HepG2 (cell line): ENCODE results near the gene LAG3. TPM values are rescaled to one million over a fixed set of nuclear protein-coding genes. Genes with fewer than 3 reads are reported as not detected.

Experiments used
- CBX2 ChIP-seq, 2 experiments: fragments of 200-600 bp in 1 of 2; sonication (generic); formaldehyde crosslinking in 1 of 2; IDR thresholded peaks; 2 replicates each; pipeline versions ENCODE4 v1.7.0 to v1.8.1; 2018 to 2022; ENCODE audit warnings: low read depth in 2 of 2, low read length in 1 of 2, mild to moderate bottlenecking in 1 of 2, missing genetic modification reagents in 1 of 2
- GATAD2A ChIP-seq: IDR thresholded peaks from 2 replicates; pipeline ENCODE4 v1.6.1; 2016
- HHEX ChIP-seq: IDR thresholded peaks from 2 replicates; pipeline ENCODE4 v1.6.1; 2016; ENCODE audit warnings: control low read depth
- KDM3A ChIP-seq: IDR thresholded peaks from 2 replicates; pipeline ENCODE4 v1.6.1; 2018; ENCODE audit warnings: low read depth, missing compliant biosample characterization
- MYNN ChIP-seq: sonication (generic); formaldehyde crosslinking; IDR thresholded peaks from 2 replicates; pipeline ENCODE4 v1.4.0; 2020; ENCODE audit warnings: mild to moderate bottlenecking, low read depth, missing genetic modification reagents
- NFE2L1 ChIP-seq: sonication (generic); formaldehyde crosslinking; IDR thresholded peaks from 2 replicates; pipeline ENCODE4 v1.4.0; 2020; ENCODE audit warnings: missing genetic modification reagents, mild to moderate bottlenecking, borderline replicate concordance
- NFE2L2 ChIP-seq: fragments of 150-350 bp; IDR thresholded peaks from 2 replicates; pipeline ENCODE4 v1.6.1; 2014; ENCODE audit warnings: low read length
- PCBP2 ChIP-seq: fragments of 200-400 bp; formaldehyde crosslinking; optimal IDR thresholded peaks from 2 replicates; pipeline ENCODE3; 2018; ENCODE audit warnings: low read length, low read depth; ENCODE audit not compliant: poor library complexity, severe bottlenecking
- RBM22 ChIP-seq: fragments of 200-400 bp; formaldehyde crosslinking; optimal IDR thresholded peaks from 2 replicates; pipeline ENCODE3; 2017; ENCODE audit warnings: mild to moderate bottlenecking, low read length, moderate library complexity
- RFX3 ChIP-seq: IDR thresholded peaks from 2 replicates; pipeline ENCODE4 v1.6.1; 2016; ENCODE audit warnings: missing biosample characterization, missing genetic modification reagents
- RXRA ChIP-seq: sonication (generic); formaldehyde crosslinking; IDR thresholded peaks from 2 replicates; pipeline ENCODE4 v1.5.1; 2020; ENCODE audit warnings: missing genetic modification reagents
- ZFP36L2 ChIP-seq: sonication (generic); formaldehyde crosslinking; IDR thresholded peaks from 2 replicates; pipeline ENCODE4 v1.4.0; 2020; ENCODE audit warnings: missing genetic modification reagents
- ZNF101 ChIP-seq: sonication (generic); formaldehyde crosslinking; IDR thresholded peaks from 2 replicates; pipeline ENCODE4 v1.4.0; 2020; ENCODE audit warnings: mild to moderate bottlenecking, low read depth, missing genetic modification reagents, borderline replicate concordance
- ZNF17 ChIP-seq: sonication (generic); formaldehyde crosslinking; IDR thresholded peaks from 2 replicates; pipeline ENCODE4 v1.5.0; 2020; ENCODE audit warnings: mild to moderate bottlenecking, missing genetic modification reagents
- ZNF180 ChIP-seq: sonication (generic); formaldehyde crosslinking; IDR thresholded peaks from 2 replicates; pipeline ENCODE4 v1.4.0; 2020; ENCODE audit warnings: low read depth, missing genetic modification reagents, borderline replicate concordance
- ZNF382 ChIP-seq: sonication (generic); formaldehyde crosslinking; IDR thresholded peaks from 2 replicates; pipeline ENCODE4 v1.5.0; 2020; ENCODE audit warnings: missing genetic modification reagents, mild to moderate bottlenecking, borderline replicate concordance
- ZNF747 ChIP-seq: sonication (generic); formaldehyde crosslinking; IDR thresholded peaks from 2 replicates; pipeline ENCODE4 v1.8.1; 2023; ENCODE audit warnings: missing genetic modification reagents, mild to moderate bottlenecking, borderline replicate concordance
- ZNF790 ChIP-seq: sonication (generic); formaldehyde crosslinking; IDR thresholded peaks from 2 replicates; pipeline ENCODE4 v1.8.0; 2022; ENCODE audit warnings: missing genetic modification reagents, mild to moderate bottlenecking, borderline replicate concordance
- polyA plus RNA-seq, 8 experiments: library from polyadenylated mRNA; depleted of rRNA in 3 of 8; stranded (reverse) in 7 of 8; unstranded in 1 of 8; fragments of >200 nt; fragmentation: Illumina TruSeq in 4 of 8; extraction: Trizol in 4 of 8; gene quantifications; 2 replicates each; pipeline versions ENCODE4 v1.2.1 to v1.2.3, GENCODE V29; 2011 to 2016; ENCODE audit warnings: low read depth in 4 of 8, missing spikeins in 1 of 8, mixed read lengths in 1 of 8; ENCODE audit not compliant: insufficient read depth in 1 of 8
- total RNA-seq, 5 experiments: library from RNA; depleted of rRNA; stranded (reverse); fragments of >200 nt; fragmentation: Illumina TruSeq; extraction: Trizol; gene quantifications; 2 replicates each; pipeline ENCODE4 v1.2.3, GENCODE V29; 2016; ENCODE audit warnings: low read depth in 1 of 5
- TF ChIP-seq, protein P1 (sequence below): sonication (generic); formaldehyde crosslinking; conservative IDR thresholded peaks from 2 replicates; pipeline ENCODE4 v1.8.0; 2022; ENCODE audit warnings: low read depth, missing genetic modification reagents
- TF ChIP-seq, protein P2 (sequence below): sonication (generic); formaldehyde crosslinking; IDR thresholded peaks from 2 replicates; pipeline ENCODE4 v1.5.0; 2020; ENCODE audit warnings: mild to moderate bottlenecking, missing genetic modification reagents
- TF ChIP-seq, protein P3 (sequence below): sonication (generic); formaldehyde crosslinking; IDR thresholded peaks from 2 replicates; pipeline ENCODE4 v1.8.1; 2022; ENCODE audit warnings: mild to moderate bottlenecking, missing genetic modification reagents
- TF ChIP-seq, protein P4 (sequence below): sonication (generic); formaldehyde crosslinking; IDR thresholded peaks from 2 replicates; pipeline ENCODE4 v1.4.0; 2020; ENCODE audit warnings: mild to moderate bottlenecking, missing genetic modification reagents, borderline replicate concordance

Gene LAG3
- total and polyA plus RNA-seq, 2 of the 13 experiments (the other 11 are each of a cell fraction or from before 2014, with no cell fraction given) = 0.11 to 0.26 TPM

DNA sequence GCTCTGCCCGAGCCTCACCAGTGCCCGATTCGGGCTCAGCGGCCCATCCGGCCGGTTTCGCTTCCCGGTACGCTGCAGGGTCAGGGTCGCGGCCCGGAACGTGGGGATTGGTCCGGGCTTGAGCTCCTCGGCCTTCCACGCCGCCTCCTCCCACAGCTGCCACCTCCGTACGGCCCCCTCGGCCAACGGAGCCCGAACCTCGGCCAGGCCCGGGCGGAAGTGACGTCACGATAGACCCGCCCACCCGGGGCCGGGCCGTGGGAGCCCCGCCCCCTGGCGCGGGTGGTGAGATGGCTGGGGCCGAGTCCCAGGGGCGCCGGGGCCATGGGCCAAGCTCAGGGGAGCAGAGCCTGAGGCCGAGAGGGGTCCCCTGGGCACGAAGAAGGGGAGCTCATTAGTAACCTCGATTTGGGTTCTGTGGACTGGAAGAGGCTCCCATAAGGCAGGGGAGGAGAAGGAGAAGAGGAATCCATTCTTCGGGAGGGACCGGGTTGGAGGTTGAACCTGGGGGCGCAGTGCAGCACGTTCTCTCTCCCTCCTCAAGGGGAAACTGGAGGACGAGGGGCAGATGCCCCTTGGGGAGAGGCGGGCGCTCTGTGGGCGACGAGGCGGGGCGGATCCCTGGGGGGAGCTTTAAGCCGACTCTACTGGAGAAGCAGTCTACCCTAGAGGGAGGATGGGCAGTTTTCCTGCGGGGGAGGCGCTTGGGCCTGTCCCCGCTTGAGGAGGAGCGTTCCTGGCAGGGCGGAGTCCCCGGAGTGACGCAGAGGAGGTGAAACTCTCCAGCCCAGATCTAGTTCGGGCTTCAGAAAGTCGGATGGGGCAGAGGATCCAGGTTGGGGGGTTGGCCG lies 19.2 kb upstream of the LAG3 start, which contains the start of gene MLF2 (continued):
- TF ChIP-seq, protein P1, sequence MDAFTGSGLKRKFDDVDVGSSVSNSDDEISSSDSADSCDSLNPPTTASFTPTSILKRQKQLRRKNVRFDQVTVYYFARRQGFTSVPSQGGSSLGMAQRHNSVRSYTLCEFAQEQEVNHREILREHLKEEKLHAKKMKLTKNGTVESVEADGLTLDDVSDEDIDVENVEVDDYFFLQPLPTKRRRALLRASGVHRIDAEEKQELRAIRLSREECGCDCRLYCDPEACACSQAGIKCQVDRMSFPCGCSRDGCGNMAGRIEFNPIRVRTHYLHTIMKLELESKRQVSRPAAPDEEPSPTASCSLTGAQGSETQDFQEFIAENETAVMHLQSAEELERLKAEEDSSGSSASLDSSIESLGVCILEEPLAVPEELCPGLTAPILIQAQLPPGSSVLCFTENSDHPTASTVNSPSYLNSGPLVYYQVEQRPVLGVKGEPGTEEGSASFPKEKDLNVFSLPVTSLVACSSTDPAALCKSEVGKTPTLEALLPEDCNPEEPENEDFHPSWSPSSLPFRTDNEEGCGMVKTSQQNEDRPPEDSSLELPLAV = no peak
- TF ChIP-seq CBX2 (IDR thresholded peaks at IDR 0.05; ENCODE audit: low read depth, low read length) (no peak), CBX2 (CRISPR knock-in tag; IDR thresholded peaks at IDR 0.05; ENCODE audit: low read depth) (no peak), NFE2L2 (no peak), RBM22 (no peak), ZNF17 (0 out of 2 replicates have a peak, but pooled peaks have one; percentile 81), ZNF790 (CRISPR knock-in tag) (no peak), MYNN (CRISPR knock-in tag) (no peak), RFX3 (CRISPR knock-in tag) (no peak), ZNF101 (no peak), ZNF382 (CRISPR knock-in tag) (no peak), RXRA (CRISPR knock-in tag) (peak; percentile 19; the same call in 1 of the 2 replicates), ZFP36L2 (no peak), NFE2L1 (CRISPR knock-in tag) (no peak), KDM3A (peak; percentile 41), ZNF747 (CRISPR knock-in tag) (peak; percentile 79; the same call in 1 of the 2 replicates), ZNF180 (CRISPR knock-in tag) (no peak), GATAD2A (CRISPR knock-in tag) (peak; percentile 22), HHEX (no peak), PCBP2 (no peak)
- TF ChIP-seq, protein P2, sequence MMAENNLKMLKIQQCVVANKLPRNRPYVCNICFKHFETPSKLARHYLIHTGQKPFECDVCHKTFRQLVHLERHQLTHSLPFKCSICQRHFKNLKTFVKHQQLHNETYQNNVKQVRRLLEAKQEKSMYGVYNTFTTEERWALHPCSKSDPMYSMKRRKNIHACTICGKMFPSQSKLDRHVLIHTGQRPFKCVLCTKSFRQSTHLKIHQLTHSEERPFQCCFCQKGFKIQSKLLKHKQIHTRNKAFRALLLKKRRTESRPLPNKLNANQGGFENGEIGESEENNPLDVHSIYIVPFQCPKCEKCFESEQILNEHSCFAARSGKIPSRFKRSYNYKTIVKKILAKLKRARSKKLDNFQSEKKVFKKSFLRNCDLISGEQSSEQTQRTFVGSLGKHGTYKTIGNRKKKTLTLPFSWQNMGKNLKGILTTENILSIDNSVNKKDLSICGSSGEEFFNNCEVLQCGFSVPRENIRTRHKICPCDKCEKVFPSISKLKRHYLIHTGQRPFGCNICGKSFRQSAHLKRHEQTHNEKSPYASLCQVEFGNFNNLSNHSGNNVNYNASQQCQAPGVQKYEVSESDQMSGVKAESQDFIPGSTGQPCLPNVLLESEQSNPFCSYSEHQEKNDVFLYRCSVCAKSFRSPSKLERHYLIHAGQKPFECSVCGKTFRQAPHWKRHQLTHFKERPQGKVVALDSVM (CRISPR knock-in tag) = peak; percentile 68; the same call in 1 of the 2 replicates
- TF ChIP-seq, protein P3, sequence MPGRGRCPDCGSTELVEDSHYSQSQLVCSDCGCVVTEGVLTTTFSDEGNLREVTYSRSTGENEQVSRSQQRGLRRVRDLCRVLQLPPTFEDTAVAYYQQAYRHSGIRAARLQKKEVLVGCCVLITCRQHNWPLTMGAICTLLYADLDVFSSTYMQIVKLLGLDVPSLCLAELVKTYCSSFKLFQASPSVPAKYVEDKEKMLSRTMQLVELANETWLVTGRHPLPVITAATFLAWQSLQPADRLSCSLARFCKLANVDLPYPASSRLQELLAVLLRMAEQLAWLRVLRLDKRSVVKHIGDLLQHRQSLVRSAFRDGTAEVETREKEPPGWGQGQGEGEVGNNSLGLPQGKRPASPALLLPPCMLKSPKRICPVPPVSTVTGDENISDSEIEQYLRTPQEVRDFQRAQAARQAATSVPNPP (CRISPR knock-in tag) = peak; percentile 82; the same call in 1 of the 2 replicates
- TF ChIP-seq, protein P4, sequence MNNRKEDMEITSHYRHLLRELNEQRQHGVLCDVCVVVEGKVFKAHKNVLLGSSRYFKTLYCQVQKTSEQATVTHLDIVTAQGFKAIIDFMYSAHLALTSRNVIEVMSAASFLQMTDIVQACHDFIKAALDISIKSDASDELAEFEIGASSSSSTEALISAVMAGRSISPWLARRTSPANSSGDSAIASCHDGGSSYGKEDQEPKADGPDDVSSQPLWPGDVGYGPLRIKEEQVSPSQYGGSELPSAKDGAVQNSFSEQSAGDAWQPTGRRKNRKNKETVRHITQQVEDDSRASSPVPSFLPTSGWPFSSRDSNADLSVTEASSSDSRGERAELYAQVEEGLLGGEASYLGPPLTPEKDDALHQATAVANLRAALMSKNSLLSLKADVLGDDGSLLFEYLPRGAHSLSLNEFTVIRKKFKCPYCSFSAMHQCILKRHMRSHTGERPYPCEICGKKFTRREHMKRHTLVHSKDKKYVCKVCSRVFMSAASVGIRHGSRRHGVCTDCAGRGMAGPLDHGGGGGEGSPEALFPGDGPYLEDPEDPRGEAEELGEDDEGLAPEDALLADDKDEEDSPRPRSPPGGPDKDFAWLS = 0 out of 2 replicates have a peak, but pooled peaks have one; percentile 15
